ENCODE results near the gene INSR.
A peak's percentile ranks its signal among the peaks of the same experiment; 100 is the strongest.

The INSR gene

DNA sequence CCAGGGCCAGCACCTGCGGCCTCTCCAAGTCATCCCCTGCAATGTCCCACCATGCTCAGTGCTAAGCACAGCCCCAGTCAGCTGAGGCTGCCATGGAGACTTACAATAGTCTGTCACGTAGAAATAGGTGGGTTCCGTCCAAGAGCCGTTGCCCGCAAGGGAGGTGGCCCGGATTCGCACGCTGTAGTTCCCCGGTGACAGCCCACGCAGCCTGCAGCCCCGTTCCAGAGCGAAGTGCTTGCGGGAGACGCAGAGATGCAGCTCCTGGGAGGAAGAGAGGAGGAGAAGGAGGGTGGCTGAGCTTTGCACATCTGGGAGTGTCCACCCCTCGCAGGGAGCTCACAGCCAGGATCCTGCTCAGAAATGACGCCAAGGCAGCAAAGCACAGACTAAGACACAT lies 162.2 kb downstream of the INSR start:
- DNase-seq: no peak

DNA sequence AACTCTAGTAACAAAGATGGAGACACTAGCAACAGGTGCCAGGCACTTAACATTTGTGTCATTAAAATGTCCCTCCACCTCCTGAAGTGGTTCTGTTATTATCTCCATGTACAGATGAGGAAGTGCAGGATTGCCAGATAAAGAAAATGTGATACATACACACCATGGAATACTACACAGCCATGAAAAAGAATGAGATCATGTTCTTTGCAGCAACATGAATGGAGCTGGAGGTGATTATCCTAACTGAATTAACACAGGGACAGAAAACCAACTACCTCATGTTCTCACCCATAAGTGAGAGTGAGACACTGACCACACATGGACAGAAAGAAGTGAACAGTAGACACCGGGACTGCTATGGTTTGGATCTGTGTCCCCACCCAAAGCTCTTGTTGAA lies 164.2 kb downstream of the INSR start:
- DNase-seq: no peak

DNA sequence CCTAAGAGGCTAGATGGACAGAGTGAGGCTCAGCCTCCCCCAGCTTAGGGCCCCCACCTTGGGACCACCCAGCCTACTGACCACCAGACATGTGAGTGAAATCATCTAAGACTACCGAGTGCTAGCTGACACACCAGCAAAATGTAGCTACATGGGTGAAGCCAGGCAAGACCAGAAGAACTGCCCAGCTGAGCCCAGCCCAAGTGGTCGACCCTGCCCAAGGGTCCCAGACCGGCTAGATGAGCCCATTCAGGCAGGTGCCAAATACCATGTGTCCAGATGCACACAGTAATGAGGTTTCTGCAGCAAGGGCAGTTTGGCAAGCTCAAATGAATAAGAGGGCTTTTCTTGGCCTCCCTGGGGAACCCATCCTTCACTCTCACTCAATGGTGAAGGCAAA lies 168.1 kb downstream of the INSR start:
- DNase-seq: no peak

DNA sequence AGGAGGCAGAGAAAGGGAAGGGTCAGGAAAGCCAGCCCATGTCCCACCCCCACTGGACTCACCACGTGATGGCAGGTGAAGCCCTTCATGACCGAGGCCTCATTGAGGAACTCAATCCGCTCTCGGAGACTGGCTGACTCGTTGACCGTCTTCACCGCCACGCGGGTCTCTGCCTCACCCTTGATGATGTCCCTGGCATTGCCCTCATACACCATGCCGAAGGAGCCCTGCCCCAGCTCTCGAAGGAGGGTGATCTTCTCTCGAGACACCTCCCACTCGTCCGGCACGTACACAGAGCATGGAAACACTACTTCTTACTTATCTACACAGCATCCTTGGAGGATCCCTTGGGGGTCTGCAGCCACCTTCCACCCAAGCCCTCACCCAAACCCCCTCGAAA lies 169.0 kb downstream of the INSR start:
- no peak for DNase-seq

DNA sequence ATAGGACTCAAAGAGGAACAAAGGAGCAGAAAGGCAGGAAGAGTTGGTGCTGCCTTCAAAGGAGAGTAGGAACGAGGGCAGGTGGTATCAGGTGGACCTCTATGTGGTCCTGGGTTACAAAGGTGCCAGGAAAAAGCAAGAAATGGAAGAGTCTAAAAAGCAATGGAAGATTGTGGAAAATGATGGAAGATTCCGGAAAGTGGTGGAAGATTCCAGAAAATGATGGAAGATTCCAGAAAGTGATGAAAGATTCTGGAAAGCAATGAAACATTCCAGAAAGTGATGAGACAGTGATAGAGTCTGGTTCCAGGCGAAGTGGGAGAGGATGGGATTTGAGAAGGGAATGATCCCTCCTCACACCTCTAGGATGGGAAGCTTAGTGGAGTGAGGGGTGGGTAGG lies 169.4 kb downstream of the INSR start:
- DNase-seq: no peak

DNA sequence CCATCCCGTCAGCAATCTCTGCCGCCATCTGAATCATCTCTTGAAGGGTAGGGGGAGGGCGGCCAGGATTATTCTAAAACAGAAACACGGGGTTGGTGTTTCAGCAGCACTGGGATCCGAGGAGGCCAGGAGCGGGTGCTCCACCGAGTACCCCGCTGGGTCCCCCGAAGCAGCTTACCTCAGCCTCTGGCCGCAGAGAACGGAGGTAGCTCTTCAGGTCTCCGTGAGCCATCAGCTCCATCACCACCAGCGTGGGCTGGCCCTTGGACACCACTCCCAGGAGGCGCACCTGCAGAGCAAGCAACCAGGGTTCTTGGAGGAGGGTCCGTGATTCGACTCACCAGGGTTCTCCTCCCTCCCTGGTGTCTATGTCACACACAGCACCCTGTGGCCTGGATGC lies 171.5 kb downstream of the INSR start:
- DNase-seq: no peak

DNA sequence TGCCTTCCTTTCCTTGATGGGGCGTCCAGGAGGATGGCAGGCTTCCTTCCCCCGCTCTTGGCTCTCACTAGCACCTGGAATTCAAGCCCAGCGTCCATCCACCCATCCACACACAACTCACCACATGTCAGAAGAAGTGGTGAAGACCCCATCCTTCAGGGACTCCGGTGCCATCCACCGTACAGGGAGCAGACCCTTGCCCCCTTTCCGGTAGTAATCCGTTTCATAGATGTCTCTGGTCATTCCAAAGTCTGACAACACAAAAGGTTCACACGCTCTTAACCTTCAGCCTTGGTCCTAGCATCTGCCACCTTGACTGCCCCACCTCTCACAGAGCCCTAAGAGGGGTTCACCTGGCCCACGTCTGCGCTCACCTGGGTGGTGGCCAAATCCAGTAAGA lies 173.7 kb downstream of the INSR start:
- no peak for DNase-seq

DNA sequence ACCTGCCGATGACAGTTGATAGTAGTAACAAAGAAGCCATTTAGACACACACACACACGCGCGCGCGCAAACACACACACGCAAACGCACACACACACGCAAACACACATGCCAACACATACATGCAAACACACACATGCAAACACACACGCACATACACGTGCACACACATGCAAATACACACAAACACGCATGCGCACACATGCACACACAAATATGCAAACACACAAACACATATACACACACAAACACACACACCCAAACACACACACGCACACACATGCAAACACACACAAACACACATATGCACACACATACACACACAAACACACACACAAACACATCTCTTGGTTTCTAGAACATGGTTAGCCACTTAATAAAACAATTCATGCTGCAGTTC lies 174.6 kb downstream of the INSR start:
- no peak for DNase-seq

DNA sequence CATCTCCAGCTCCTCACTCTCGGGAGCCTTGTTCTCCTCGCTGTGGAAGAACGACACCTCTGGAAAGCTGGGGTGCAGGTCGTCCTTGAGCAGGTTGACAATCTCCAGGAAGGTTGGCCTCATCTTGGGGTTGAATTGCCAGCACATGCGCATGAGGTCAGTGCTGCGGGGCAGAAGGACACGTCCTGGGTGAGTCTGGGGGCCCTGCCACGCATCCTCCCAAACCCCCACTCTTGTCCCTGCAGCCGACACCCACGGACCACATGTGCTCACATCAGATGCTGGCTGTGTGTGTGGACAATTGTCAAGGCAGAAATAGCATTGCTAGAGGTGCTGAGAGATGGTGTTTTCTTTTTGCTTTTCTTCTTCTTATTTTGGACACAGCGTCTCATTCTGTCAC lies 177.0 kb downstream of the INSR start:
- DNase-seq: no peak

DNA sequence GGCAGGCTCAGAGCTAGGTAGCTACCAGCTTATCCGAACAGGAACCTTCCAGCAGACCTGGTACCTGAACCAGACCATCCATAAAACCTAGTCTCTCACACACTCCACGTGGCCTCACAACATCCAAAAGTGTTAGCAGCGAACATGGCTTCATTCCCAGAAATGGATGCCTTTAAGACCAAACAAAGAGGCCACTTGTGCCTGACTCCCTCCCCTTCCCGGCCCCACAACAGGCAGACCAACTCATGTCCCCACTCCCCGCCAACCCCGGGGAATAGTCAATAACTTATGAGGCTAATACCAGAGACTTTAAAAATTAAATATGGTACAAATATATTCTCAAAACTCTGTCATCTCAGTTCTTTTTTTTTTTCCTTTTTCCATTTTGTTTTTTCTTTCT lies 178.5 kb downstream of the INSR start:
- DNase-seq: no peak

DNA sequence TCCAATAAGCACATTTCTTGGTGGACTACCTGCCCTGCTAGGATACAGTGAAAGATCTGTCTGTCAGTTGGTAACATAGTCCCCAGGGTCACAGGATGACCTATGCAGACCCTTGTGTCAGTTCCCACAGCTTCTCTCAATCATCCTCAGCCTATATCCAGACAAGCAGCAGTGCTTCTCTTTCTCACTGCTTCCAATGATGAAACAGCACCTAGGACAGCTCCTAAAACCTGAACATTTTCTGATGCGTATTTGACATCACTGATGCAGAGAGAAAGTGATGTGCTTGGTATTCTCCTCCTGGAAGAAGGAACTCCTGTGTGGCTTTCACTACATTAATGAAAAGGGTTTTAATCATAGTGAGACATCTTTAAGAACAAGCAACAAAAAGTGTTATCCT lies 181.0 kb downstream of the INSR start:
- DNase-seq: no peak

DNA sequence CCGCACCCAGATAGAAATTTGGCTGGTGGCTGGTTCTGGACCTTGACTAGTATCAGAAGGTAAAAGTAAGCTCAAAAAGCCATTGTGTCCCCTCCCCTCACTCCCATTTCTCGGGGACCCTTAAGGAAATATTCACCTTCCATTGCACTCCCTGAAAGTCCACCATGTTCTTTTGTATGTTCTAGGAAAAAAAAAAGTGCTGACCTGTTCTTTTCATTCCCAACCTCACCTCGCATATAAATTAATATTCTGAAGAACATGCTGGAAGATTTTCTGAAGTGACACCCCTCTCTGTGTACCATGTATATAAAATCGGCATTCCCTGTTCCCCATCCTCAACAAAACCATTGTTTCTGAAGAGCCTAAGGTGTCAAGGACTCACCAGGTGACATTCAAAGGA lies 181.5 kb downstream of the INSR start:
- DNase-seq: no peak

DNA sequence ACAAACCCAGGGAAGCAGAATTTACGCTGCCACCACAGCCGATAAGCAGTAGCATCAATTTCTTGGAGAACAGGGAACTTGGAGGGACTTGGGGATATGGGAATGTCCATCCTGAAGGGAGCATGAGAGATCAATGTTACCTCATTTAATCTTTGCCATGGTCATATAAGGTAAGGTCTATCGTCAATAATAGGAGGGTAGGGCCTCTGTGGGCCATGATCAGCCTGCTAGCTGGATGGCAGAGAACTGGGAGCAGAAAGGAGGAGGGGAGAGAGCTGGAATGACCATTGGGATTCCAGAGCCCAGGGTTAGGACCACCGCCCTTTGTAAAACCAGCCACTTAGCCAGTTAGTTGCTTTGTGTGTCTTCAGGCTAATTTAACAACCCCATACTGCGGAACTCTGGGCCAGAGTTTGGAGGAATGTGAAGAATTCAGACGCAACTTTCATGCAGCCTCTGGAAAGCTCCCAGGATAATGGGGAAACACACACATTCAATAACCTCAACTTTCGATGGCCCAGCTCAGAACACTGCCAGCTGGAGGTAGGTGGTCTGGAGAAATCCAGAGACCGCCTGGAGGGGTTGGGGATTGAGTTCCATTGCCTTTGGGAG lies 184.4 kb downstream of the INSR start:
- no peak for DNase-seq

DNA sequence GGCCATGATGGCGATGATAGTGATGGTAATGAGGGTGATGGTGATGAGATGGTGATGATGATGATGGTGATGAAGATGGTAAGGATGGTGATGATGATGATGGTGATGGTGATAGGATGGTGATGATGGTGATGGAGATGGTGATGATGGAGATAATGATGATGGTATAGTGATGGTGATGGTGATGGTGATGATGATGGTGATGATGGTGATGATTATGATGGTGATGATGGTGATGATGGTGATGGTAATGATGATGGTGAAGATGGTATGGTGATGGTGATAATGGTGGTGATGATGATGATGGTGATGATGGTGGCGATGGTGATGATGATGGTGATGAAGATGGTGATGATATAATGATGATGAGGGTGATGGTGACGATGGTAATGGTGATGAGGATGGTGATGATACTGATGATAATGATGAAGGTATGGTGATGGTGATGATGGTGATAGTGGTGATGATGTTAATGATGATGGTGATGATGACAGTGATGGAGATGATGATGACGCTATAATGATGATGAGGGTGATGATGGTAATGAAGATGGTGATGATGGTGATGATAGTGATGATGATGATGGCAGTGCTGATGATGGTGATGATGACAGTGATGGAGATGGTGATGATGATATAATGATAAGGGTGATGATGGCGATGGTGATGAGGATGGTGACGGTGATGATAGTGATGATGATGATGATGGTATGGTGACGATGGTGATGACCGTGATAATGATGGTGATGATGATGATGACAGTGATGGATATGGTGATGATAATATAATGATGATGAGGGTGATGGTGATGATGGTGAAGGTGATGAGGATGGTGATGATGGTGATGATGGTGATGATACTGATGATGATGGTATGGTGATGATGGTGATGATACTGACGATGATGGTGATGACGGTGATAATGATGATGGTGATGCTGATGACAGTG lies 187.2 kb downstream of the INSR start:
- DNase-seq: no peak

DNA sequence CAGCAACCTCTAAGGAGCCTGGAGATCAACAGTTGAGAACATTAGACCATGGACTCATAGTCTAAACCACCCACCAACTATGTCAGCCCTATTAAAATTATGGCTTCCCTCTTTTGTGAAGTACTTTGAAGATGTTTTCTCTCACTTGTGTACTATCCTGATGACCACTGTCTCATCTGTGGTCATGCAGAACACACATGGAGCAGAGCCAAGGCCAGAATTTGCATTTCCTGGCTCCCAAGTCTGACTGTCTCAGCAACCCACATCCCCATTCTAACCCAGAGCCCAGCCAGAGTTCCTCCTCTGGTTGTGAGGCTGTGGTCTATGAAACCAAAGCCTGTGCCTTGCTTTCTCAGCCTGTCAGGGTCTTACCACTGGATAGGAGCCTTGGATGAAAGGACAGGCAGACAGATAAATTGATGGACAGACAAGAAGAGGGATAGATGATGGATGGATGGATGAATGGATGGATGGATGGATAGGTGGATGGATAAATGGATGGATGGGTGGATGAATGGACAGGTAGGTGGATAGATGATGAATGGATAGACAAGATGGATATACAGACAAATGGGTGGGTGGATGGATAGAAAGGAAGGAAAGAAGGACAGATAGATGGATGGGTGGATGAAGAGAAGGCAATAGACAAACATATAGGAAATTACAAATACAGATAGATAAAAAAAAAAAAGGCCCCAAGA lies 189.3 kb downstream of the INSR start:
- DNase-seq: no peak

DNA sequence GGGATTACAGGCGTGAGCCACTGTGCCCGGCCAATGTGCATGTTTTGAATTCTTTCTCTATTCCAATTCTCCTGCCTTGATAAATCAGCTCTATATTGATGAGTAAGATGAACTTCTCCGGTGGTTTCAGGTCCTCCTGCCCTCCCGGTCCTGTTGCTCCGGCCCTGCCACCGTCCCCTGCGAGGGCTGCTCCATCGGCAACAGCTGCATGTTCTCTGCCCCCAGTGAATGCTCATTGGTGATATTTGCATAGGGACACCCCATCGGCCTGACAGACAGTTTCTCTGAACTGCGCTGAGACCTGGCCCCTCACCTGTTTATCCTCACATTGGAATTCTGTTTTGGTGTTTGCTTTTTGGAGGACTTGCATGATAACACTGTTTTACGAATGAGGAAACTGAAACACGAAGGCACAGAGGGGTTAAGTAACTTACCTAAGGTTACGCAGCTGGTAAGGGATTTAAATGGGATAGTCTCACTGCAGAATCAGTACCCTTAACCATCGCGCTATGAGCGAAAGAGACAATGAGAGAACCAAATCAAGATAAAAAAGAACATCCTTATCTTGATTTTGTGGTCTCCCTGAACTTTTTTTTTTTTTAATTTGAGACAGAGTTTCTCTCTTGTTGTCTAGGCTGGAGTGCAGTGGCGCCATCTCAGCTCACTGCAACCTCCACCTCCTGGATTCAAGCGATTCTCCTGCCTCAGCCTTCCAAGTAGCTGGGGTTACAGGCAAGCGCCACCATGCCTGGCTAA lies 192.5 kb downstream of the INSR start:
- DNase-seq: no peak

DNA sequence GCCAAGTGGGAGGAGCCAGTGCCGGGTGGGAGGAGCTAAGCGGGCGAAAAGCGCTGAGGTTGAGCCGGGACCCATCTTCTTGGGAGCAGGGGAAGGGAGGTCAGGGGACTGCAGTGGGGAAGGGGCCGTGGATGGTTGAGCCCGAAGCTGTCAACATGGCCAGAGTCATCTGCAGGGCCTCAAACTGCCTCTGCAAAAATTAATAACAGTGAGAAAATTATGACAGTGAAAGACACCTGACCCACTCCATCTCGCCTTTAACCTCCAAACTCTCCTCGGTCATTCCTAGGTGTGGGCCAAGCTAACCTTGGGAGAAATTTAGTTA lies 194.7 kb downstream of the INSR start:
- DNase-seq: no peak

DNA sequence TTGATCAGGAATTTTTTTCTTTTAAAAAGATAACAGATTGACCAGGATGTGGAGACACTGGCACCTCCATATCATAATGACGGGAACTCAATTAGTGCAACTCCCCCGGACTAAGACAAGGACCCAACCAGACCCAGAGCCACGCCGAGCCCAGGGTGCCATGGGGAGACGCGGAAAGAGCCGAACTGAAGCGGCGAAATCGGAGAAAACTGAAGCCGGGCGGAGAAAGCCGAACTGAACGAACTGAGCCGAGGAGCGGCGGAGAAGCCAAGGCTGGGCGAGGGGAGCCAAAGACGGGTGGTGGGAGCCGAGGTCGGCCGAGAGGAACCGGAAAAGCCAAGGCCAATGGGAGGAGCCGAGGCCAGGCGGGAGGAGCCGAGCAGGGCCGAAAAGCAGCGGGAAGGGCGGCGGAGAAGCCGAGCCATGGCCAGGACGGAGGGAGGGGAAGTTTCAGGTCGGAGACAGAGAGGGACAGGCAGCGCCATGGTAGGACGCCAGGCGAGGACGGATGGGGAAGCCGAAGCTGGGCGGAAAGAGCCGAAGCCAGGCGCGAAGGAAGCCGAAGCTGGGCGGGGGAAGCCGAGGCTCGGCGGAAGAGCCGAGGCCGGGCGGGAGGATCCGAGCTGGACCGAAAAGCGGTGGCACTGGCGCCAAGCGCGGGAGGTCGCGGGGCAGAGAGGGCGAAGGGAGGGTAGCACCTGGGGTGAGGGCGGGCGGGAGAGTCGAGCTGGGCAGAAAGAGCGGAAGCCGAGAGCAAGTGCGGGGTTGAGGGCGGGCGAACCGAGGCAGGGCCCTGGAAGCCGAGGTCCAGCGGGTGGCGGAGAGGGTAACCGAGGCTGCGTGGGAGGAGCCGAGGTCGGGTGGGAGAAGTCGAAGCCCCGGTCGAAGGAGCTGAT lies 195.3 kb downstream of the INSR start:
- DNase-seq: peak; percentile 95

DNA sequence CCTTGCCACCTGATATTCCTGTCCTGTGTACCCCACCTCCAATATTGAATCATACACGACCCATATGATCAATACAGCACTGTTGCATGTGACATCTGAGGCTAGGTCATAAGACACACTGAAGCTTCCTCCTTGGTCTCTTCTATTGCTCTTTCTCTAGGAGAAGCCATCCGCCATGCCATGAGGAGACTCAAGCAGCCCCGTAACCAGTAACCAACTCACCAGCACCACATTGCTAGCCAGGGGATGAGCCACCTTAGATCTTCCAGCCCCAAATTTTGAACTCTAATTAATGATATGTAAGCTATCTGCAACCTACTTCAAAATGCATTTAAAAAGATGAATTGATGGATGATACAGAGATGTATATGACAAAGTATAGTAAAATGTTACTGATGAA lies 196.1 kb downstream of the INSR start:
- DNase-seq: no peak

DNA sequence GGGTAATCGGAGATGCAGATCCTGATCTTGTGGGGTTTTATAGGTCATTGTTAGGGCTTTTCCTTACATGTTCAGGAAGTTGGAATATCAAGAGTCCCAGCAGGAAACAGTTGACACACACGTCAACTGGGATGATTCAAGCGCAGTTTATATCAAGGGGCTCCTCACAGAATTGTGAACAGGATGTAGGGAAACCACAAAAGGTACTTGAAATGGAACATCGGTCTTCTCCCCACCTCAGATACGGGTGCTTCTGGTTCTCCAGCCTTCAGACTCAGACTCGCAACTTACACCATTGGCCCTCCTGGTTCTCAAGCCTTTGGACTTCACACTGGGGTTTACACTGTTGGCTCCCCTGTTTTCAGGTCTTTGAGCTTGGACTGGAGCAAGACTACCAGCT lies 205.2 kb downstream of the INSR start:
- DNase-seq: no peak

DNA sequence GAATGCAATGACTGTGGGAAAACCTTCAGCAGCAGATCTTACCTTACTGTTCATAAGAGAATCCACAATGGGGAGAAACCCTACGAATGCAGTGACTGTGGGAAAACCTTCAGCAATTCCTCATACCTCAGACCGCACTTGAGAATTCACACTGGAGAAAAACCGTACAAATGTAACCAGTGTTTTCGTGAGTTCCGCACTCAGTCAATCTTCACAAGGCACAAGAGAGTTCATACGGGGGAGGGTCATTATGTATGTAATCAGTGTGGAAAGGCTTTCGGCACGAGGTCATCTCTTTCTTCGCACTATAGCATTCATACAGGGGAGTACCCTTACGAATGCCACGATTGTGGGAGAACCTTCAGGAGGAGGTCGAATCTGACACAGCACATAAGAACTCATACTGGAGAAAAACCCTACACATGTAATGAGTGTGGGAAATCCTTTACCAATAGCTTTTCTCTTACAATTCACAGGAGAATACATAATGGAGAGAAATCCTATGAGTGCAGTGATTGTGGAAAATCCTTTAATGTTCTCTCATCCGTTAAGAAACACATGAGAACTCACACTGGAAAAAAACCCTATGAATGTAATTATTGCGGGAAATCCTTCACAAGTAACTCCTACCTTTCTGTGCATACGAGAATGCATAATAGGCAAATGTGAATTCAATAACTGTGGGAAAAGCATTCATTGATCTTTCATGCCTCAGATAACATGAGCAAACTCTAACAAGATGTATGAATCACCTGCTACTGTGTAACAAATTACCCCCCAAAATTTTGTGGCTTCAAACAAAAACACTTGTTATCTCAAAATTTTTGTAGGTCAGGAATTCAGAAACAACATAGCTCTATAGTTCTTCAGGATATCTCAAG lies 210.9 kb downstream of the INSR start:
- DNase-seq: no peak

Data from activated effector memory CD4-positive, alpha-beta T cell treated with anti-CD3 and anti-CD28 coated beads, Interleukin-2, amount 50 U/mL, for 16 hours (primary cell).